Hematopoietic multipotent progenitor cell (in vitro differentiated cells): ENCODE data around the gene AGXT2. TPM values are rescaled to one million over a fixed set of nuclear protein-coding genes. Genes with fewer than 3 reads are reported as not detected.
"Not testable (repeated sequence)": the region's sequence is repeated elsewhere in the genome, so short reads cannot be mapped to it uniquely, and the experiment has no call there.

Experiments used
- DNase-seq, 3 donors: peaks; one replicate each; pipeline ENCODE4 v3.0.0-alpha.2; 2011 to 2015; ENCODE audit warnings: low read depth in 2 of 3, low spot score in 2 of 3
- total RNA-seq: library from RNA; depleted of rRNA; stranded (reverse); fragments of >200 nt; gene quantifications from one replicate; pipeline ENCODE4 v1.2.3, GENCODE V29; 2012

Gene AGXT2
- total RNA-seq, 1 donor, result not detected

GRCh38 chr5:35056686-35057085 is 8.9 kb upstream of the AGXT2 start:
- DNase-seq, result no peak

DNA sequence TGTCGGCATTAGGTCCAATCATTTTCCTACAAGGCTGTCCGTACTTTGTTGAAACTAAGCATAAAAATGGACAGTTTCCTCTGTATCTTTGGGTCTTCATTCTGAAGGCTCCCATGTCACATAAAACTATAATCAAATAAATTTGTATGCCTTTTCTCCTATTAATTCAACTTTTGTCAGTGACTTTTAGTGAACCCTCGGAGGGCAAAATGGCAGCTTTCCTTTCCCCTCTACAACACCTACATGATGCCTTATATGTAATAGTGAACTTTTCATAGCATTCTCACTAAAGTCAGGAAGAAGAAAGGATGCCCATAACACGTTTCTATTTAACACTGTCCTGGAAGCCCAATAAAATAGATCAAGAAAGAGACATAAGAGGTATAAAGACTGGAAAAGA is 5.1 kb upstream of the AGXT2 start:
- DNase-seq, result no peak

- DNase-seq, result no peak
Measured at GRCh38 chr5:35050541-35051126, 2.9 kb upstream of the AGXT2 start.

GRCh38 chr5:35048910-35049309 is 1.2 kb upstream of the AGXT2 start:
- DNase-seq, result no peak

DNA sequence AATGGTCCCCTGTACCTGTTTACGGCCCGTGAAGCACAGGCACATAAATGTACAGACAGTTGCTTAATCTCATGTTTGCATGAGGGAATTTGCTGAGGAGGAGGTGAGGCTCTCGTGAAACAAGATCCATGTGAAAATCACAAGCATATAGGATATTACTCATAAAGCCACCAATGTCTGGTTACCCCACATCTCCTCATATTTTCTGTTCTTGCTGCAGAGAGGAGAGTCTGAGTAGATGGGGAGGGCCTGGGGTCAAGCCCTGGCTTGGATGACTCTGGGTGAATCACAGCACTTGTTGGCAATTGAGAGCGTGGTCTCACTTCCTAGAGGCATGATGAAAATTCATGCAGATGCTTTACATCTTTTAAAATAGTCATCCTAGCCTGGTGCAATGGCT is 975 bp downstream of the AGXT2 start:
- no peak for DNase-seq

DNA sequence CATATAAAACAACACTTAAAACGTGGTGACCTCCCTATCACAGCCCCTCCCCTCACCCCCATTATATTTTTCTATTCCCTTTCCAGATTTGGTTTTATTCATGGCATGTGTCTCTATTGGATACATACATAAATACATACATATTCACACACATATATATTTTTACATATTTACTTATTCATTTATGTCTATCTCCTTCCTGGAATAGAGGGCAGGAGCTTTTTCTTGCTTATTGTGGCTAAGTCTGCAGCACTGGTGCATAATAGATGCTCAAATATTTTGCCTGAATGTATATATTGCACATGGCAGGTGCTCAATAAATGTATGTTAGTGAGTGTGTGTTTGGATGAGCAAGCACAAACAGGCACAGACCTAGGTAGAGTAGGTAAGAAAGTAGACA is 2.5 kb downstream of the AGXT2 start:
- DNase-seq, result no peak

DNA sequence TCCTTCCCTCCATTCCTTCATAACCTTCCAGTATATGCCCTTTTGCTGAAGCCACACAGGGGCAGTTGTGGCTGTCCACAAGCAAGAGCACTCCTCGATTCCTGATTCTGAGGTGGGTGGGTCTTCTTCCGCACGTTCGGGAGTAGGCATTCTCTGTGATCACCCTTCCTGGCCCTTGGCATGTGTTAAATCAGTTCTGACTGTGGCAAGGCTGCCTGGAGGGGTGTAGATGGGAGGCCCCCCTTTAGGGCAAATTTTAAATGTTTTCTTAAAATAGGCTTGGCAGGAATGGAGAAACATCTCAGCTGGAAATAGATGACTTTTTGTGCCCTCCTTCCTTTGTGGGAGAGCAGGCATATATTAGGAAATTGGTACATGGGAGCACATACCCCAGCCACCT is 3.1 kb downstream of the AGXT2 start:
- DNase-seq, result no peak

DNA sequence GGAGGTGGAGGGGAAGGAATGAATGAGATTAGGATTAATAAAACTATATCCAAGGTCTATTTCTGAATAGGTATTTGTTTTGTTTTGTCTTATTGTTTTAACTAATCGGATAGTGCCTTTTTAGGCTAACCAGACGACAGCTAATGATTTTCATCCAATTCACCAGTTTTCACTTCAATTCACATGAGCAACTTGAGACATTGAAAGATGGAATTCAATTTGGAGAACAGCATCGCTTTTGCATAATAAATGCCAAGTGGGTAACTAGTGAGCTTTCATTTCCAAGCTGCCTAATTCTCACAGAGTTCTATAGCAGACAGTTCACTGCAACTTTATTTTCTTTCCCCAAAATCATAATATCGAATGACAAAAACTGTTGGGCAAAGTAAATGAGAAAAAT is 5.0 kb downstream of the AGXT2 start:
- no peak for DNase-seq

- no peak for DNase-seq
Measured at GRCh38 chr5:35041261-35041660, 6.5 kb downstream of the AGXT2 start.

DNA sequence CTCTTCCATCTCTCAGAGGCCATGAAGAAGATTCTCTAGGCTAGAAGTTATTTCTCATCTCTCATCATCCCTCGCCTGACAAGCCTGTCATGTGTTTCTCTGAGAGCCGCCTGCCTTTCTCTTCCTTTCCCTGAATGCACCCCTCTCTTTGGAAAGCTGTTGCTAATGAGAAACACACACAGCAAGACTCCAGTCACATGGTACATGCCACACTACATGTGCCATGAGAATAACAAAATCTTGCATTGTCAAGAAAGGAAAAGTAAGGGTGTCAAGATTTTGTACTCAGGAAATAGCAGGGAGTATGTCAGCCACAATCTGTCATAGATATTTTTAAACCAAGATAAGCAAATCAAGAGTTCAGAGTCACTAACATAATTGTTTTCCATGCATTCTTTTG is 8.9 kb downstream of the AGXT2 start:
- DNase-seq, result no peak

GRCh38 chr5:35036536-35036935 is 11.2 kb downstream of the AGXT2 start:
- DNase-seq, result no peak

- DNase-seq, result not testable (repeated sequence)
Measured at GRCh38 chr5:35035929-35036328, 11.8 kb downstream of the AGXT2 start.

- DNase-seq, result no peak
Measured at GRCh38 chr5:35035271-35035670, 12.5 kb downstream of the AGXT2 start.

GRCh38 chr5:35032356-35032755 is 15.4 kb downstream of the AGXT2 start:
- DNase-seq, result no peak

DNA sequence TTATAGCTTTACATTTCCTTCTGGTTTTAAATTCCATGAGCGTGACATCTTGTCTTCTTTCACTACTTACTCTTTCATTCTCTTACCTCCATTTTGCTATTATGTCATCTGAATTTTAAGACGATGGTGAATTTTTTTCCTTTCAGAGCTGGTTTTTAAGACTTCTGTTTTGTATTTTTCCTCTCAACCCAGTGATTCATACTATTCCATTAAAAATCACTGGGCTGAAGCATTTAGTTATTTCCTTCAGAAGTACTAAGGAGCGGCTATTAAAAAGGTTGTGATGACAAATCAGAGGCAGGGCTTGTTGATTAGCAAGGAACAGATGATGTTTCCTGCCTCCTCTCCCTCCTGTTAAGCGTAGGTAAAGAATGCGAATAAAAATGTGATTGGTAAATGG is 16.5 kb downstream of the AGXT2 start:
- no peak for DNase-seq

DNA sequence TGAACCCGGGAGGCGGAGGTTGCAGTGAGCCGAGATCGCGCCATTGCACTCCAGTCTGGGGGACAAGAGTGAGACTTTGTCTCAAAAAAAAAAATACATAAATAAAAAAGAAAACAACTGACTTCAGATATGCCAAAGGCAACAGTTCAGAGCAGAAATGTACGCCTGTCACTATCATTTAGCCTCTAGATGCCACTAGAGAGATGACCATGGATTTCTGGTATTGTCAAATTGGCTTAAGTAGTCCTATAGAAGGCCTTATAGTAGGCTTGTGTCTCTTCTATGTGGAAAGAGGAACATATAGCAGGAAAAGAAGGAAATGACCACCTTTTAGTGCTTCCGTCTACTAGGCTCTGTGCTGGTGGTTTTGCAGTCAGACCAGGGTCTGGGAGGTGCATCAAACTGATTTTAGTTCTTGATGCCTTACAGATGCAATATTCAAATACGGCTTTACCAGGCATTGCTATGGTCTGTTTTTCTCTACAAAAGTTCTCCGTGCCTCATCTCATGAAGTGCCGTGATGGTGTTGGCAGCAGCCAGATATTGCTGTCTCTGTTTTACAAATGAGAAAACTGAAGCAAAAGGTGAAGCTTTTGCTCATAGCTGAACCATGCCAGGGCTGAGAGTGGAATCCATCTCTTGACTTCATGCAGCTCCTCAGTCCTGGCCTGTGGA is 17.2 kb downstream of the AGXT2 start:
- no peak for DNase-seq

- DNase-seq, result no peak
Measured at GRCh38 chr5:35029333-35029732, 18.4 kb downstream of the AGXT2 start.

- DNase-seq, result no peak
Measured at GRCh38 chr5:35026941-35027340, 20.8 kb downstream of the AGXT2 start.

DNA sequence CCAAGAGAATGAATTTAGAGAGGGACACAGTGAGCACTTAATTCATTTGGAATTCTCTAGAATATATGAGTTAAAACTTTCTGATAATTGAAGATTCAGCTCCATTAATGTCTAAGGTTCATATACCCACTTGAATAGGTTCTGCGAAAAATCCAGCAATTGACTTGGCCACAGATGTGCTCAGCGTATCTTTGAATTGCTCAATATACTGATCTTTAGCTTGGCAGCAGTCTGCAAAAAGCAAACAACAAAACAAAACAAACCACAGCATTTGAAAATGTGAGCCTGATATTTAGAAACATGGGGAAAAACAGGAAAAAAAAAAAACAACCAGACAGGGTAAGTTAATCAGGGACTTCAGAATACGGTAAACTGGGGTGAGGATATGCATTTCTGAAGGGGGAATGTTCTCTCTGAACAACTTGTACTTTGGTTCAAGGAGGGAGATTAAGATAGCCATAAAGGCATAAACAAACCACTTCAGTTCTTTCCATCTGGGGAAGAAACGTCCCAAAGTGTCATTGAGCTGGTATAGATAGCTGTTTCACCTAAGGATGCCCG is 21.4 kb downstream of the AGXT2 start:
- no peak for DNase-seq

DNA sequence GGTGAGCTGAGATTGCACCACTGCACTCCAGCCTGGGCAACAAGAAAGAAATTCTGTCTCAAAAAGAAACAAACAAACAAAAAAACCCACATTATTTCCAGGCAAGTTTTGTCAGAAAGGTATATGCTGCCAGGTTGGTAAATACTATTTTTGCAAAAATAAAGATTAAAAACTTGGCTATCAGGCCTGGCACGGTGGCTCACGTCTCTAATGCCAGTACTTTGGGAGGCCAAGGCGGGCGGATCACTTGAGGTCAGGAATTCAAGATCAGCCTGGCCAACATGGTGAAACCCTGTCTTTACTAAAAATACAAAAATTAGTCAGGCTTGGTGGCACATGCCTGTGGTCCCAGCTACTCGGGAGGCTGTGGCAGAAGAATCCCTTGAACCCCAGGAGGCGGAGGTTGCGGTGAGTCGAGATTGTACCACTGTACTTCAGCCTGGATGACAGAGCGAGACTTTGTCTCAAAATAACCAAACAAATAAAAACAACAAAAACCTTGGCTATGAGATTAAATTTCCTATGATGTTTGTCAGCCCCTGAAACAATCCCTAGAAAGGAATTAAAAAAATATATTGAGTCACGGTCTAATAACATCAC is 22.7 kb downstream of the AGXT2 start:
- DNase-seq, result no peak

DNA sequence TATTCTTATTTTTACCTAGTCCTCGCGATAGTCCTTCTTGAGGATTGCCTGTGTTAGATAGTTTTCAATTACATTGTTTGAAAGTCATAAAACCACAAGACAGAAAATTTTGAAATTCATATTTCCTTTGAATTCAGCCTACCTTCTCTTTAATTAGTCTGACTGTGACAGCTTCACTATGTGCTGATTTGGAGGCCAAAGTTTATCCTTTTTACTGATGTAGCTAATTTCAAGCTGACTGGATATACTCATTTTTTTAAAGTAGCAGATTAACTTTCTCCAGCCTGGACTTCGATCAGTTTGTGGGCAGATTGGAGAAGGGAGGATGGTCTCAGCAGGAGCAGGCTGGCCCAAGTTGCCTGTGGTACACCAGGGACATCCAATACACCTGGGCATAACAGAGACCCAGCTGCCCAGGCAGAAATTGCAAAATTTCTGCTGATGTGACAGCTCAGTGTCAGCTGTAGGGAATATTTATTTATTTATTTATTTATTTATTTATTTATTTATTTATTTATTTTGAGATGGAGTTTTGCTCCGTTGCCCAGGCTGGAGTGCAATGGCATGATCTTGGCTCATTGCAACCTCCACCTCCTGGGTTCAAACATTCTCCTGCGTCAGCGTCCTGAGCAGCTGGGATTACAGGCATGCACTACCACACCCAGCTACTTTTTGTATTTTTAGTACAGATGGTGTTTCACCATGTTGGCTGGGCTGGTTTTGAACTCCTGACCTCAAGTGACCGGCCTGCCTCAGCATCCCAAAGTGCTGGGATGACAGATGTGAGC is 24.2 kb downstream of the AGXT2 start:
- no peak for DNase-seq
